ENCODE data around the gene SYNPO2.

SYNPO2 gene

DNA sequence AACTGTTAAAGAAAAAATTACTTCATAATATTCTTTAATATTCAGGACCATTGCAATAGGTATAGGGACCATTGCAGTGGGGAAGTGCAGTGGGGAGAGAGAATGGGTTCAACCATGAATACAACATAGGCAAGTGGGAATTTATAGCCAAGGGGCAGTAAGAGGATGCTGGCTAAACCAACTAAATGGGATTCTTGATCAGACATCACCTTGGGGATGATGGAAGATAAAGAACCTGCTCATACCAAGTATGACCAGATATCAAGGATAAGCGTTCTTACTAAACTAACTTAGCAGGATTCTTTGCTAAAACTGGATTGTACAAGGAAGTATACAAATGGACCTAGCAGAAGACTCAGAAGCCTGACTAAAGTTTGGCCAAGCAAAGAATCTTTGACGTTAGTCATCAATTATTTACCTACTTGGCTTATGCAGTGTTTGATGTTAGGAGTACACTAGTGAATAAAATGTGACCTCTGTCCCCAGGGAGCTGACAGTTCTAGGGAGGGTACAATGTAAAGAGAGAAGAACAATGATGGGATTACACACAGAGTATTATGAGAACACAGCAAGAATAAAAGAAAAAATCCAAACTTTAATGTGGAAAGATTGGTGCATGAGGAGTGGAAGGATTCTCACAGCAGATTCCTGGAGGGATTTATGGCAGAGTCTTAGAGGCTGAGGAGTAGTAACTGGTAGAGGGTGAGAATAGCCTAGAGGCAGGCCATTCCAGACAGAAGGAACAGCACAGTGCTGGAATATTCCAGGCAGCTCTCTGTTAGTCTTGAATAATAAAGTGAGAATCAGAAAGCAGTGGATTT, 192.3 kb downstream of the SYNPO2 start:
- DNase-seq = no peak

- DNase-seq = no peak
These were observed 192.8 kb downstream of the SYNPO2 start for GRCh38 chr4:119081542-119081859.

DNA sequence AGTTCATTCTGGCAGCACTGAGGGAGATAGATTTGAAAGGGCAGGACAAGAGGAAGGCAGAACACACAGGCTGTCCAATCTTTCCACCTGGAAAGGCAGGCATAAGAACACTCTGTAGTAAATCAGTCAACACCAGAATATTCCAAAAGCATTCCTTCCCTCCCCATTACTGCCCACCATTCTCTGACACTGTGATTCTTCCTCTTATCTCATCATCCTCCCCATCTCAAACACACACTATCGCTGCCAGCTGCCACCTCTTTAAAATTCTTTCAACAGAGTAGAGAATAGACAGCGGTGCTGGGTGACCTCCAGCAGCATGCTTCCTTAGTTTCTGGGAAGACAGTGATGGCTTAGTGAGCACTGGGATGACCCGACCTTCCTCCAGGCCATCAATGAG, 193.3 kb downstream of the SYNPO2 start:
- no peak for DNase-seq

- no peak for DNase-seq
These were observed 194.0 kb downstream of the SYNPO2 start for GRCh38 chr4:119082661-119083060.

- no peak for DNase-seq
These were observed 195.9 kb downstream of the SYNPO2 start for GRCh38 chr4:119084513-119084912.

DNA sequence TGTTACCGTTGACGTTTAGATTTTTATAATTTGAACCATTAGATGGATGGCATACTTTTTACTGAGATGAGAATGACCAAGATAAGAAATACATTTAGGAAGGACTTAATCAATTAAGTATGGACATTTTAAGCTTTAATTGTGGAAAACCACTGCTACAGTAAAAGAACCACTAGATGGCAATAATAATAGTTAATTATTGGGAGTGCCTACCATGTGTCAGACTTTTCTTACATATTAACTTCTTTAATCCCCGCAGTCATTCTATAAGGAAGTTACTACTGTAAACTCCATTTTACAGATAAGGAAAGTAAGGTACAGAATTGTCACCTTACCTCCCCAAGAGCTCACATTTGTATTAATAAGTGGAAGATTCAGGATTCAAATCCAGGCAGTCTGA, 198.5 kb downstream of the SYNPO2 start:
- no peak for DNase-seq

DNA sequence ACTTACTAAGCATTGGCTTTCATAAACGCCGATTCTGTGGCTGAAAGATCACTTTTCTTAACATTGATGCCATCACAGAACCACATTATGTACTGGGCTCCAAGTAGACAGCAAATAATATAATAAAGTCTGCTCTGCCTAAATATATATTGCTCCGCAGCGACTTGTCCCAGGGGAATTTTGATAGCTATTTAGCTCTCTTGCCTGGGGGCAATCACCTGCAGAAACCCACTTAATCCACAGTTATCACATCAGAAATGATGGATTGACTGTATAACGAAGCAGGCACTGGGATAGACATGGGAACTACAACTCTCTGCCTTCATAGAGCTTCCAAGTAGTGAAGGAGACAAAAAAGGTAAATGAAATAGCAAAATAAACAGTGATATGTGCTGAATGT, 199.0 kb downstream of the SYNPO2 start:
- DNase-seq = no peak

DNA sequence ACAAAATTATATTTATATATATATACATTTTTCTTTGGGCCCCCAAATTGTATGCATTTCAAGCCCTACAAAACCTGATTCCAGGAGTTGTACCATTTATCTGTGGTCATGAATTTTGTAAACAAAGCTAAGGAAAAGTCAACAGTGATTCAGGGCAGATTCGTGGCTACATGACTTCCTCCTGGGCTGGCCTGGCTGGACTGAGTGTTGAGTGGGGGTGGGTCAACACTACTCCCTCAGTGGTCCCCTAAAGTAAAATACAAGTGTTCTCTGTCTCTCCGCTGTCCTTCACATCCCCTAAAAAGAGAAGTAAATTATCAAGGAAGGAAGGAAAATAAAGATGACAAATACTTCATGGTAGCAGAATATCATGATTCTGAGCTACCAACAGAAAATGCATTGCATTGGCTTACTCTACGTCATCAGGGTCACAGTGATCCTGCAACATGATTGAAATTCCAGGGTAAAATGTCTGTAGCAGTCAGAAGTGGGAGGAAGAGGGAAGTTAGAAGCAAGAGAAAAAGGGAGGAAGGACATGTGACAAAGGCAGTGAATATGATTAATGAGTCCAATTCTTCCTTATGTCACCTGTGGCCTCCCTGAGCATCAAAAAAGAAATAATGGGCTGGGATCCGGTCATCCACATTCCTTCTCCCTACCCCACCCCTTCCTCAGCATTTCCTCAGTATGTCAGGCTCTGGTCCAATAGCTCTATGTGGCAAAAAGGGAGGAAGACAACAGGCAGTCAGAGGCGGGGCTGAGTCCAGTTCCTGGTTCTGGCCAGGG, 204.6 kb downstream of the SYNPO2 start:
- DNase-seq = no peak

- no peak for DNase-seq
These were observed 208.7 kb downstream of the SYNPO2 start for GRCh38 chr4:119097282-119097900.

DNA sequence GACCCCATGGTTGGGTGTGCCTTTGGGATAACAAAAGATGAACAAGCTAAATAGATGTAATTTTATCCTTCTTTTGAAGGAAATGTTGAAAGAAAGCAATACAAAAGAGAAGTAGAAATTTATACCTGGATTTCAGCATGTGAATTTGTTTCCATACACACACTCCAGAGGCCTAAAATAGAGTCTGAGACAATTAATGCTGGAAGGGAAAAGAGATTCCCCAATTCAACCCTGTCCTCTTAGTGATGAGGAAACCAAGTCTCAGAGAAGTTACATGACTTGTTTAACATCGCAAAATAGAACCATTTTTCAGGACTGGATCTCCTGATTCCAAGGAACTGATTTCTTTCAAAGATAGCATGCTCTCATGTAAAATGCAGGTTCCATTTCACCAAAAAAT, 209.7 kb downstream of the SYNPO2 start:
- DNase-seq = no peak

DNA sequence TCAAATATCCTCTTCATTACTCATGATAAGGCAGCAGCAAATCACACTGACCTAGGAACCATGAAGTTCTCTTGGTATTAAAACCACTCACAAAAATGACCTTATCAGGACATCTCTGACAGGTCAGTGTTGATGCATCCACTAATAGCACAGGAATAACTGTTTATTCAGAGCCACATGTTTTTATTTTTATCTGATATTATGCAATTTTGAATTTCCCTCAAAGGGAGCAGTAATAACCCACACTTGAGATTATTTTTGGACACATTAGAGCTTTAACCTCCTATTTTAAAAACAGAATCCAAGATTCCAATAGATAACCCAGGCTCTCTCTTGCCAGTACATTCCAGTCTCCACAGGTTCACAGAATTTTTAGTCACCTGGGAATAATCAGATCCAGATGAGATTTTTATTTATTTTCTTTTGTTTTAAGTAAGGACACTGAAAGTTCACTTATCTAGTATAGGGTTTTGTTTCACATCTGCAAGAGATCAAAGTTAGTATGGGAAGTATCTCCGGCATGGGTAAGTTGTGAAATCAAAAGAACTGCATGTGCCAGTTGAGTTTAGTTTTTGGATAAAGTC, 210.7 kb downstream of the SYNPO2 start:
- DNase-seq = no peak

DNA sequence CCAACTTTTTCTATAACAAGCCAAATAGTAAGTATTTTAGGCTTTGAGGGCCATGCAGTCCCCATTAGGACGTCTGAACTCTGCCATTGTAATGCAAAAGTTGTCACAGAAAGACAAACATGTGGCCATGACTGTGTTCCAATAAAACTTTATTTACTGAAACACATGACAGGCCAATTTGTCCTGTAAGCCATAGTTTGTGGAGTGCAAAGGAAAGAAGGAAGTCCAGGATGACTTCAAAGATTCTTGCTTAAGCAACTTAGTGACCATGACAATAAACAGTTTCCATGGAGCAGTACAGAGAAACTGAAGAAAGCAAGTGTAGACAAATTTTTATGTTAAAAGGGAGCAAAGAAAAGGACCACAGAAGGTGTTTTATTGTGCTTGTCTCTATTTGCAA, 212.0 kb downstream of the SYNPO2 start:
- no peak for DNase-seq

DNA sequence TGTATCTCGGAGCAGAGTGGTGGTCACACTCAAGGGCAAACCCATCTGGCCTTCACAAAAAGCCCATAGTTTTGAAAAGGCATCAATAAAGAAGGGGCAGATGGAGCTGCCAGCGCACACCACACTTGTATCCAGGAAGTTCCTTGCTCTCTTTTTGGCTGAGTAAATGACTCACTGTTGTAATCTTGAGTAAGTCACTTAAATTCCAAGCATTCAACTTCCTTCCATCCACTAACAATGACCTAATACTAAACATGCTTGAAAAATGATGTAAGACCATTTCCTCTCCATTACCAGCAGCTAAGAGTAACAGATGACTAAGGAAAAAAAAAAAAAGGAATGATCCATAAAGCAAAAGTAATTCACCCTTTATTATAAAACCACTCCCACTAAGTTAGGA, 214.6 kb downstream of the SYNPO2 start:
- no peak for DNase-seq

- no peak for DNase-seq
These were observed 216.1 kb downstream of the SYNPO2 start for GRCh38 chr4:119104644-119105273.

DNA sequence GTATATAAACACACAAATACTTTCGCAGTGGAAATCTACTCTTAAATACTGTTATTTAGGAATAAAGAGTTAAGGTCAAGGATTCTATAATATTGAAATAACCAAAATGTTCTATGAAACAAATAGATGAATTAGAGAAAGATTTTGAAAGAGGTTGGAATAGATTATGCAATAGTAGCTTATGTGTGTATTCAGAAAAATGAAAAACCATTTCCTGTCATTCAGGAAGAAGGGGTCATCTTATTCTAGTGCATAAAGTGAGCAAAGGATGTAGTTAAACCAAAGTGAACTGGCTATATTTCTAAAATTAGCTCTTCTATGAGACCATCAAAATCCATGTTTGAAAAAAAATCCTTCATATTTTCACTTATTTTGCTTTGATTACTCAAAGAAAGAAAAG, 217.0 kb downstream of the SYNPO2 start:
- no peak for DNase-seq

- no peak for DNase-seq
These were observed 217.7 kb downstream of the SYNPO2 start for GRCh38 chr4:119106036-119107000.

GRCh38 chr4:119110121-119110520, 221.5 kb downstream of the SYNPO2 start:
- no peak for DNase-seq

All from NK-92 treated with Interleukin-12 subunit alpha and Interleukin-12 subunit beta, amount 100 ng/mL, for 24 hours (cell line).